Testis (tissue), 3 donors: ENCODE results near the gene CACNA1C. TPM values are rescaled to one million over a fixed set of nuclear protein-coding genes. Genes with fewer than 3 reads are reported as not detected.

Source experiments
- DNase-seq: peaks from one replicate; pipeline ENCODE4 v3.0.0-alpha.2; 2019
- H3K27ac ChIP-seq, 2 donors: fragments of 200-600 bp; sonication (generic); one replicate each; pipeline ENCODE4 v1.5.1; 2019
- H3K27me3 ChIP-seq: fragments of 200-600 bp; sonication (generic); one replicate; pipeline ENCODE4 v1.5.1; 2019
- H3K36me3 ChIP-seq: fragments of 200-600 bp; sonication (generic); one replicate; pipeline ENCODE4 v1.5.1; 2017; ENCODE audit warnings: low read depth; ENCODE audit errors: missing control alignments
- H3K4me1 ChIP-seq: fragments of 200-600 bp; sonication (generic); one replicate; pipeline ENCODE4 v1.5.1; 2019
- H3K4me3 ChIP-seq, 2 donors: fragments of 200-600 bp; sonication (generic); one replicate each; pipeline ENCODE4 v1.5.1; 2017 to 2019
- H3K9me3 ChIP-seq: fragments of 200-600 bp; sonication (generic); one replicate; pipeline ENCODE4 v1.5.1; 2017
- CTCF ChIP-seq, 3 experiments: fragments of 450-650 bp in 2 of 3; fragments of 200-600 bp in 1 of 3; sonication (generic) in 1 of 3; IDR thresholded peaks; one replicate each; pipeline ENCODE4 v1.5.1; 2016 to 2019; ENCODE audit warnings: antibody characterized with exemption in 3 of 3, mild to moderate bottlenecking in 2 of 3, moderate library complexity in 1 of 3
- POLR2A ChIP-seq: fragments of 450-650 bp; IDR thresholded peaks from one replicate; pipeline ENCODE4 v1.6.1; 2017; ENCODE audit warnings: antibody characterized with exemption, mild to moderate bottlenecking, moderate library complexity
- WGBS, 2 donors: methylation state at CpG; one replicate each; pipeline ENCODE4 v1.1.5; 2018; 5-methylcytosine and 5-hydroxymethylcytosine counted together
- intact Hi-C: fragments of 100-400 bp; cut with DNase I; formaldehyde crosslinking; loops from one replicate; pipeline ENCODE4 v1.15.1; 2023; ENCODE audit warnings: low total_unique reads
- polyA plus RNA-seq: library from polyadenylated mRNA; stranded (reverse); fragments of 350-450 nt; fragmentation: Illumina TruSeq; extraction: RNeasy Lipid Tissue Mini Kit (QIAGEN cat#74804); gene quantifications from one replicate; pipeline ENCODE4 v1.2.3, GENCODE V29; 2014; ENCODE audit warnings: low read depth, low replicate concordance; ENCODE audit not compliant: insufficient read depth
- total RNA-seq, 2 donors: library from RNA; depleted of rRNA; stranded (reverse); fragments of >200 nt; gene quantifications; one replicate each; pipeline ENCODE4 v1.2.3, GENCODE V29; 2016

The CACNA1C gene
- total and polyA plus RNA-seq, 3 donors from 2014 or later = 20.3 to 36.8 (median 32.0) TPM

GRCh38 chr12:2080604-2081003, 27.8 kb downstream of the CACNA1C start:
- no peaks in the 10 kb centered on the region for H3K4me1 ChIP-seq
- no peak for DNase-seq
- H3K9me3 ChIP-seq = no peaks in the 10 kb centered on the region
- H3K36me3 ChIP-seq = no peaks in the 10 kb centered on the region
- no peak overlapping the region for H3K4me3 ChIP-seq
- H3K27ac ChIP-seq = no peak overlapping the region
- H3K27me3 ChIP-seq = no peaks in the 10 kb centered on the region
- intact Hi-C loops = no loop called here
- TF ChIP-seq CTCF (IDR thresholded peaks at IDR 0.05) (no peak), POLR2A (no peak)

DNA sequence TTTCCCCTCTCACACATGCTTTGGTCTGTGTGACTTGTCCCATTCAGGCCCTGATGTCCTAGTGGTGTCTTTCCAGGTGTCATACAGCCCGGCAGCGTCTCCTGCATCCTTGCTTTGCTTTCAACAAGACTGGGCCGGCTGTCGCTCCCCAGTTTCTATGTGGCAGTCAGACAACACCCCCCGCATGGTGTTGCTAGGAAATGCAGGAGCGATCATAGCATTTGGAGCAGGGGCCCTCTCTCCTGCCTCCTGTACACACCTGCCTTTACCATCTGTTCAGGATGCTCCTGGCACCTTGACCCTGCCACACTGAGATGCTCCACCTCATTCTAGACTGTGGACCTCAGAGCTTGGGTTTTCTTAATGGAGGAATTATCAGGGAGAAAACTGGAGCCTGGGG, 29.5 kb downstream of the CACNA1C start:
- WGBS, 2 donors = 90% methylated on average over 6 of the region's 6 CpGs
- Histone ChIP-seq H3K4me3 (no peak overlapping the region), H3K4me1 (no peaks in the 10 kb centered on the region), H3K36me3 (no peaks in the 10 kb centered on the region), H3K27me3 (no peaks in the 10 kb centered on the region), H3K9me3 (no peaks in the 10 kb centered on the region), H3K27ac (no peak overlapping the region)
- DNase-seq = no peak
- TF ChIP-seq CTCF (IDR thresholded peaks at IDR 0.05) (no peak), POLR2A (no peak)
- intact Hi-C loops = no loop called here

DNA sequence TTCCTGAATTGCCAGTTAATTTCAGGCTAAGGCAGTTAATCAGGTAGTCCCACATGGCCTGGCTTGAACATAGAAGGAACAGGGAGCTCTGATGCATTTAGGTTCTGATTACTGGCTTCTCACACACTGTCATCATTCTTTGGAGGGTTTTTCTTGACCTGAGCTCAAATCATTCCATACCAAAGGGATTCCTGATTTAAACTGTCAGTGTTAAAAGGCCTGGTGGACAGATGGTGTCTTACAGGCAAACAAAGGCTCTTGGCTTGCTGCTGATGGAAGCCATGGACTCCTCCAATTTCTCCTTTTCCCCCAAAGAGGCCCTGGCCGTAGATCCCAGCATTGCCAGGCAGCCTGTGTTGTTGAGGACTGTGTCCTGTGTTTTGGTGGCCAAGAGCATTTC, 30.2 kb downstream of the CACNA1C start:
- no peak overlapping the region for H3K27ac ChIP-seq
- intact Hi-C loops = no loop called here
- 50 to 88% methylated on average over 1 of the region's 1 CpG for WGBS, 2 donors
- no peaks in the 10 kb centered on the region for H3K9me3 ChIP-seq
- H3K4me3 ChIP-seq = no peak overlapping the region
- no peaks in the 10 kb centered on the region for H3K4me1 ChIP-seq
- H3K36me3 ChIP-seq = no peaks in the 10 kb centered on the region
- DNase-seq = no peak
- H3K27me3 ChIP-seq = no peaks in the 10 kb centered on the region
- no peak for TF ChIP-seq POLR2A
- TF ChIP-seq CTCF (IDR thresholded peaks at IDR 0.05) = no peak

- Histone ChIP-seq H3K9me3 (no peaks in the 10 kb centered on the region), H3K4me3 (no peak overlapping the region), H3K4me1 (no peaks in the 10 kb centered on the region), H3K27ac (no peak overlapping the region), H3K27me3 (no peaks in the 10 kb centered on the region), H3K36me3 (no peaks in the 10 kb centered on the region)
- DNase-seq = no peak
- TF ChIP-seq POLR2A (no peak), CTCF (IDR thresholded peaks at IDR 0.05) (no peak)
- WGBS, 2 donors = 86 to 87% methylated on average over 1 of the region's 1 CpG
- intact Hi-C loops = no loop called here
Observed at GRCh38 chr12:2083561-2083960, 30.8 kb downstream of the CACNA1C start.

DNA sequence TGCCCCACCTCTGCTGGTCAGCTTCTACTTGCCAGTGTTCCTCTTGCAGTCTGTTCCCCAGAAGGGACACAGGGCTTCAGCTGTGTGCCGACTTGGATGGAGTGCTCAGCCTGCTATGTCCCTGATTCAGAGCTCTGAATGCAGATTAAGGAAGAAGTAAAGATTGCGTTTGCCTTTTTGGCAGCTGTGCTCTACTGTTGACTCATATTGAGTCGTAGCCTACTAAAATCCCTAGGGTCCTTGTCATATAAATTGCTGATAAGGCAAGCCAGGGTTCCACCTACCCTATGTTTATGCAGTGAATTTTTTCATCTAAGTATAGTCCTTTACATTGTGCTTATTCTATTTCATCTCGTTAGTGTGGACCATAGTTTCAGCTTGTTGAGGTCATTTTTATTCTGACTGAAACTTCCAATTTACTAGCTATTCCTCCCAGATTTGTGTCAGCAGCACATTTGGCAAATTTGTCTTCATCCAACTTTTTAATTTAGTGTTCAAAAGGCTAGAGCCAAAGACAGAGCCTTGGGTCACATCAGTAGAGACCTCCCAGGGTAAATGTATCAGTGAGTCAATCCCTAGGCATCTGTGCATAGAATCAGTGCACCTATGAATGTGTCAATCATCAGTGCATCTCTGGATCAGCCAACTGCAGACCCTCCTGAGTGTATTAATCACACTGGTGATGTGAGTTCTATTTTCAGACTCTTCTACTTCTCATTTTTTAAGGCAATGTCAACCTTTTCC, 31.9 kb downstream of the CACNA1C start:
- Histone ChIP-seq H3K4me3 (no peak overlapping the region), H3K27me3 (no peaks in the 10 kb centered on the region), H3K4me1 (no peaks in the 10 kb centered on the region), H3K36me3 (no peaks in the 10 kb centered on the region), H3K9me3 (no peaks in the 10 kb centered on the region), H3K27ac (no peak overlapping the region)
- TF ChIP-seq CTCF (IDR thresholded peaks at IDR 0.05) = no peak
- no peak for TF ChIP-seq POLR2A
- intact Hi-C loops = no loop called here
- DNase-seq = no peak
- WGBS, 2 donors = 53 to 61% methylated on average over 4 of the region's 4 CpGs
